ENCODE measurements around the gene NPHS1. TPM values are rescaled to one million over a fixed set of nuclear protein-coding genes. Genes with fewer than 3 reads are reported as not detected.
A peak's percentile ranks its signal among the peaks of the same experiment; 100 is the strongest.

Gene NPHS1
- total and polyA plus RNA-seq, 4 donors, result under 0.01 TPM; not detected in 3

GRCh38 chr19:35816846-35817245, 35.5 kb downstream of the NPHS1 start (continued):
- TF ChIP-seq REST (IDR thresholded peaks at IDR 0.05) (no peak), ZBTB33 (IDR thresholded peaks at IDR 0.05) (no peak), MAX (IDR thresholded peaks at IDR 0.05) (no peak)

GRCh38 chr19:35816262-35816661, 36.0 kb downstream of the NPHS1 start:
- Histone ChIP-seq H3K9me3 (ENCODE audit: control insufficient read depth in 4 of 4, low read length in 3 of 4) (no peaks in the 10 kb centered on the region), H3K4me3 (ENCODE audit: low read depth in 1 of 3, low read length in 3 of 3) (no peak overlapping the region), H3K27ac (ENCODE audit: low read depth in 1 of 2, low read length in 2 of 2) (no peak overlapping the region), H3K4me1 (ENCODE audit: control insufficient read depth in 4 of 4, insufficient read depth in 4 of 4, low read length in 3 of 4) (peaks cover 0 to 26% (median 19%) of the 10 kb centered on the region in 4 donors), H3K36me3 (ENCODE audit: control insufficient read depth in 4 of 4, insufficient read depth in 3 of 4, low read depth in 1 of 4, low read length in 3 of 4) (no peaks in the 10 kb centered on the region), H3K9ac (ENCODE audit: low read depth in 1 of 2, low read length in 2 of 2) (no peak overlapping the region), H3K27me3 (ENCODE audit: control insufficient read depth in 4 of 4, insufficient read depth in 4 of 4, low read length in 3 of 4) (no peaks in the 10 kb centered on the region)
- TF ChIP-seq ZBTB33 (IDR thresholded peaks at IDR 0.05) (no peak), HNF4G (IDR thresholded peaks at IDR 0.05) (no peak), SP1 (IDR thresholded peaks at IDR 0.05) (no peak), HNF4A (conservative IDR thresholded peaks at IDR 0.05) (no peak)
- no peak for DNase-seq (ENCODE audit: low spot score)
- 56% methylated on average over 6 of the region's 6 CpGs for WGBS

GRCh38 chr19:35813043-35813890, 39.0 kb downstream of the NPHS1 start:
- Histone ChIP-seq H3K4me3 (ENCODE audit: low read depth in 1 of 3, low read length in 3 of 3) (peak overlapping the region in 2 of 3 donors; percentile 66 to 95), H3K27me3 (ENCODE audit: control insufficient read depth in 4 of 4, insufficient read depth in 4 of 4, low read length in 3 of 4) (no peaks in the 10 kb centered on the region), H3K9ac (ENCODE audit: low read depth in 1 of 2, low read length in 2 of 2) (no peak overlapping the region), H3K9me3 (ENCODE audit: control insufficient read depth in 4 of 4, low read length in 3 of 4) (no peaks in the 10 kb centered on the region), H3K27ac (ENCODE audit: low read depth in 1 of 2, low read length in 2 of 2) (peak overlapping the region; percentile 75 to 78), H3K4me1 (ENCODE audit: control insufficient read depth in 4 of 4, insufficient read depth in 4 of 4, low read length in 3 of 4) (peaks cover 0 to 27% (median 18%) of the 10 kb centered on the region in 4 donors), H3K36me3 (ENCODE audit: control insufficient read depth in 4 of 4, insufficient read depth in 3 of 4, low read depth in 1 of 4, low read length in 3 of 4) (peaks cover 0 to under 1% (median 0%) of the 10 kb centered on the region in 4 donors)
- no peak for DNase-seq (ENCODE audit: low spot score)
- TF ChIP-seq TAF1 (conservative IDR thresholded peaks at IDR 0.05) (no peak), HNF4G (IDR thresholded peaks at IDR 0.05) (peak; percentile 4), GABPA (IDR thresholded peaks at IDR 0.05 in 1 of 2, conservative IDR thresholded peaks at IDR 0.05 in 1 of 2) (peak in 1 of 2 donors; percentile 0), RXRA (IDR thresholded peaks at IDR 0.05) (peak in 1 of 2 donors; percentile 7), ATF3 (IDR thresholded peaks at IDR 0.05) (no peak), RAD21 (IDR thresholded peaks at IDR 0.05) (peak in 1 of 2 donors; percentile 3), HNF4A (conservative IDR thresholded peaks at IDR 0.05) (peak in 1 of 2 donors; percentile 51), SP1 (IDR thresholded peaks at IDR 0.05) (peak; percentile 18), CTCF (IDR thresholded peaks at IDR 0.05; ENCODE audit: low read depth, low read length, missing input control) (no peak)
- 41% methylated on average over 11 of the region's 11 CpGs for WGBS

Measured in liver (tissue), 9 donors.